CD14-positive monocyte (primary cell): ENCODE results near the gene CIB4. TPM values are rescaled to one million over a fixed set of nuclear protein-coding genes. Genes with fewer than 3 reads are reported as not detected.

ENCODE experiments used
- DNase-seq, 3 donors: peaks; one replicate each; pipeline ENCODE4 v3.0.0-alpha.2; 2011 to 2022
- H2AFZ ChIP-seq: 2 replicates; pipeline ENCODE4 v1.6.0; 2012; ENCODE audit warnings: mild to moderate bottlenecking, low read depth, low read length, inconsistent platforms; ENCODE audit not compliant: insufficient read depth, poor library complexity, severe bottlenecking
- H3K27ac ChIP-seq, 2 donors: 1 replicate in 1 of 2; 2 replicates in 1 of 2; pipeline ENCODE4 v1.5.1; 2012 to 2013; ENCODE audit warnings: low read length in 2 of 2, control low read depth in 1 of 2, inconsistent platforms in 1 of 2, low read depth in 1 of 2, mild to moderate bottlenecking in 1 of 2
- H3K27me3 ChIP-seq, 2 donors: one replicate each; pipeline versions ENCODE4 v1.6.0 to v1.6.1; 2011 to 2013; ENCODE audit warnings: low read length in 2 of 2; ENCODE audit not compliant: control insufficient read depth in 2 of 2, insufficient read depth in 2 of 2
- H3K36me3 ChIP-seq, 2 donors: replicated peaks in 1 of 2; 1 replicate in 1 of 2; 2 replicates in 1 of 2; pipeline versions ENCODE4 v1.5.1 to v1.6.1; 2012 to 2013; ENCODE audit warnings: low read length in 2 of 2, control low read depth in 1 of 2, inconsistent platforms in 1 of 2, mild to moderate bottlenecking in 1 of 2; ENCODE audit not compliant: insufficient read depth in 2 of 2, control insufficient read depth in 1 of 2
- H3K4me1 ChIP-seq, 2 donors: 1 replicate in 1 of 2; 2 replicates in 1 of 2; pipeline versions ENCODE4 v1.5.1 to v1.6.1; 2012 to 2013; ENCODE audit warnings: low read length in 2 of 2, control low read depth in 1 of 2, inconsistent platforms in 1 of 2, mild to moderate bottlenecking in 1 of 2, moderate library complexity in 1 of 2; ENCODE audit not compliant: insufficient read depth in 2 of 2, control insufficient read depth in 1 of 2
- H3K4me2 ChIP-seq: replicated peaks from 2 replicates; pipeline ENCODE3; 2012; ENCODE audit warnings: low read length, moderate library complexity, mild to moderate bottlenecking; ENCODE audit not compliant: poor library complexity, severe bottlenecking; ENCODE audit errors: extremely low read depth
- H3K4me3 ChIP-seq, 3 experiments: fragments of 200-600 bp in 1 of 3; sonication (generic) in 1 of 3; replicated peaks in 1 of 3; 1 replicate in 2 of 3; 2 replicates in 1 of 3; pipeline ENCODE4 v1.5.1; 2011 to 2013; ENCODE audit warnings: low read length in 3 of 3, mild to moderate bottlenecking in 3 of 3, control low read depth in 2 of 3, low read depth in 2 of 3, inconsistent platforms in 1 of 3, moderate library complexity in 1 of 3
- H3K79me2 ChIP-seq: 2 replicates; pipeline ENCODE4 v1.6.0; 2012; ENCODE audit warnings: mild to moderate bottlenecking, control low read depth, inconsistent platforms, low read length, moderate library complexity; ENCODE audit not compliant: insufficient read depth
- H3K9ac ChIP-seq: 2 replicates; pipeline ENCODE4 v1.6.0; 2017; ENCODE audit warnings: low read length, mild to moderate bottlenecking; ENCODE audit not compliant: insufficient read depth, poor library complexity, severe bottlenecking
- H3K9me3 ChIP-seq, 2 donors: replicated peaks in 1 of 2; 1 replicate in 1 of 2; 2 replicates in 1 of 2; pipeline versions ENCODE4 v1.5.1 to v1.6.1; 2012 to 2013; ENCODE audit warnings: low read length in 2 of 2, control low read depth in 1 of 2; ENCODE audit not compliant: control insufficient read depth in 1 of 2, insufficient read depth in 1 of 2
- H4K20me1 ChIP-seq: 2 replicates; pipeline ENCODE4 v1.6.0; 2012; ENCODE audit warnings: mild to moderate bottlenecking, low read length, control low read depth, moderate library complexity; ENCODE audit not compliant: insufficient read depth
- H3K27ac Mint-ChIP-seq, 7 donors: one replicate each; pipeline ENCODE4 v1.8.0; 2020; ENCODE audit warnings: mild to moderate bottlenecking in 7 of 7, mixed read lengths in 7 of 7, moderate library complexity in 6 of 7, inconsistent platforms in 2 of 7
- H3K27me3 Mint-ChIP-seq, 3 donors: one replicate each; pipeline ENCODE4 v1.8.0; 2021 to 2022; ENCODE audit warnings: low read depth in 3 of 3, mild to moderate bottlenecking in 3 of 3, mixed read lengths in 3 of 3, moderate library complexity in 3 of 3, inconsistent platforms in 1 of 3
- H3K36me3 Mint-ChIP-seq, 2 donors: one replicate each; pipeline ENCODE4 v1.8.0; 2020; ENCODE audit warnings: mixed read lengths in 2 of 2, inconsistent platforms in 1 of 2, mild to moderate bottlenecking in 1 of 2
- H3K4me1 Mint-ChIP-seq: one replicate; pipeline ENCODE4 v1.8.0; 2020; ENCODE audit warnings: mild to moderate bottlenecking, mixed read lengths
- H3K4me3 Mint-ChIP-seq, 2 donors: one replicate each; pipeline ENCODE4 v1.8.0; 2020; ENCODE audit warnings: mild to moderate bottlenecking in 2 of 2, mixed read lengths in 2 of 2, moderate library complexity in 1 of 2
- H3K9me3 Mint-ChIP-seq, 7 donors: one replicate each; pipeline ENCODE4 v1.8.0; 2020 to 2022; ENCODE audit warnings: mixed read lengths in 7 of 7, mild to moderate bottlenecking in 6 of 7, moderate library complexity in 6 of 7, inconsistent platforms in 2 of 7
- CTCF ChIP-seq: fragments of 200-600 bp; IDR thresholded peaks from one replicate; pipeline ENCODE4 v1.8.0; 2022; ENCODE audit warnings: antibody characterized with exemption, mild to moderate bottlenecking
- WGBS: methylation state at CpG from one replicate; pipeline ENCODE4 v1.1.5; 2013; ENCODE audit warnings: missing lambda C conversion rate; ENCODE audit not compliant: insufficient coverage; 5-methylcytosine and 5-hydroxymethylcytosine counted together
- intact Hi-C, 2 donors: fragments of 100-400 bp; cut with micrococcal nuclease; formaldehyde crosslinking; loops; one replicate each; pipeline versions ENCODE4 v1.15.0 to v1.15.1; 2023
- polyA plus RNA-seq, 3 donors: library from polyadenylated mRNA; depleted of rRNA in 1 of 3; unstranded in 2 of 3; stranded (reverse) in 1 of 3; fragments of 300-500 nt in 2 of 3; fragments of >200 nt in 1 of 3; fragmentation: Illumina TruSeq in 2 of 3; gene quantifications; 1 replicate in 2 of 3; 2 replicates in 1 of 3; pipeline ENCODE4 v1.2.3, GENCODE V29; 2012 to 2021

CIB4 gene
- polyA plus RNA-seq, 3 donors, result not detected

GRCh38 chr2:26584656-26585055, 56.5 kb downstream of the CIB4 start:
- no peak overlapping the region for H3K4me2 ChIP-seq
- Mint-ChIP-seq H3K4me1 (no peaks in the 10 kb centered on the region), H3K27me3 (peaks cover 4 to 14% (median 5%) of the 10 kb centered on the region in 3 donors), H3K27ac (no peak overlapping the region), H3K36me3 (no peaks in the 10 kb centered on the region), H3K9me3 (peaks cover 4 to 15% (median 8%) of the 10 kb centered on the region in 7 donors), H3K4me3 (no peak overlapping the region)
- WGBS, result 58% methylated on average over 10 of the region's 11 CpGs
- no peak for DNase-seq
- H3K9me3 ChIP-seq, result peaks cover 10 to 16% of the 10 kb centered on the region in 2 donors
- intact Hi-C loops, result no loop called here
- H3K9ac ChIP-seq, result no peak overlapping the region
- no peak overlapping the region for H3K27ac ChIP-seq
- H3K4me3 ChIP-seq, result no peak overlapping the region
- no peaks in the 10 kb centered on the region for H3K27me3 ChIP-seq
- no peak overlapping the region for H2AFZ ChIP-seq
- H4K20me1 ChIP-seq, result no peaks in the 10 kb centered on the region
- TF ChIP-seq CTCF, result no peak
- no peaks in the 10 kb centered on the region for H3K79me2 ChIP-seq
- H3K4me1 ChIP-seq, result no peaks in the 10 kb centered on the region
- H3K36me3 ChIP-seq, result no peaks in the 10 kb centered on the region

- peaks cover 6 to 16% (median 6%) of the 10 kb centered on the region in 3 donors for H3K27me3 Mint-ChIP-seq
- H3K27ac Mint-ChIP-seq, result no peak overlapping the region
- H3K4me1 ChIP-seq, result no peaks in the 10 kb centered on the region
- H4K20me1 ChIP-seq, result no peaks in the 10 kb centered on the region
- H3K9me3 ChIP-seq, result peaks cover 9 to 12% of the 10 kb centered on the region in 2 donors
- H3K27me3 ChIP-seq, result no peaks in the 10 kb centered on the region
- no peaks in the 10 kb centered on the region for H3K79me2 ChIP-seq
- no peak overlapping the region for H3K27ac ChIP-seq
- no peaks in the 10 kb centered on the region for H3K36me3 Mint-ChIP-seq
- H3K4me1 Mint-ChIP-seq, result no peaks in the 10 kb centered on the region
- no peak overlapping the region for H3K9ac ChIP-seq
- no peak for DNase-seq
- H3K9me3 Mint-ChIP-seq, result peaks cover 4 to 12% (median 7%) of the 10 kb centered on the region in 7 donors
- intact Hi-C loops, result no loop called here
- no peak overlapping the region for H3K4me3 ChIP-seq
- no peak overlapping the region for H3K4me2 ChIP-seq
- H2AFZ ChIP-seq, result no peak overlapping the region
- H3K4me3 Mint-ChIP-seq, result no peak overlapping the region
- no peak for TF ChIP-seq CTCF
- WGBS, result 44% methylated on average over 2 of the region's 4 CpGs
- H3K36me3 ChIP-seq, result no peaks in the 10 kb centered on the region
Measured at GRCh38 chr2:26584191-26584590, 57.0 kb downstream of the CIB4 start.
